Kidney (tissue), 14 donors: ENCODE measurements around the gene FAM136A. TPM values are rescaled to one million over a fixed set of nuclear protein-coding genes. Genes with fewer than 3 reads are reported as not detected.
A peak's percentile ranks its signal among the peaks of the same experiment; 100 is the strongest.

Experiments
- DNase-seq, 5 donors: peaks; one replicate each; pipeline ENCODE4 v3.0.0-alpha.2; 2013 to 2020
- FAIRE-seq: peaks from 2 replicates; lab custom pipeline; 2012; peaks lifted over from hg19 to GRCh38; lab: Jason Lieb, UNC
- H3K27ac ChIP-seq, 2 donors: one replicate each; pipeline ENCODE4 v1.7.0; 2013; ENCODE audit warnings: low read depth in 2 of 2, low read length in 2 of 2, inconsistent platforms in 1 of 2
- H3K27me3 ChIP-seq: one replicate; pipeline ENCODE4 v1.7.1; 2013; ENCODE audit warnings: low read length, inconsistent platforms; ENCODE audit not compliant: control insufficient read depth, insufficient read depth
- H3K36me3 ChIP-seq, 3 donors: one replicate each; pipeline versions ENCODE4 v1.7.0 to v1.7.1; 2013; ENCODE audit warnings: low read length in 3 of 3, control low read depth in 1 of 3, inconsistent platforms in 1 of 3; ENCODE audit not compliant: insufficient read depth in 3 of 3, control insufficient read depth in 2 of 3
- H3K4me1 ChIP-seq, 3 donors: one replicate each; pipeline versions ENCODE4 v1.7.0 to v1.7.1; 2013; ENCODE audit warnings: low read length in 3 of 3, inconsistent platforms in 1 of 3, low read depth in 1 of 3; ENCODE audit not compliant: control insufficient read depth in 2 of 3, insufficient read depth in 2 of 3
- H3K4me3 ChIP-seq, 3 donors: one replicate each; pipeline versions ENCODE4 v1.7.0 to v1.8.1; 2013; ENCODE audit warnings: low read length in 3 of 3, control low read depth in 1 of 3, inconsistent platforms in 1 of 3
- H3K9ac ChIP-seq, 3 donors: one replicate each; pipeline versions ENCODE4 v1.7.0 to v1.7.1; 2013; ENCODE audit warnings: low read length in 3 of 3, control low read depth in 1 of 3, inconsistent platforms in 1 of 3
- H3K9me3 ChIP-seq, 3 donors: one replicate each; pipeline versions ENCODE4 v1.7.0 to v1.7.1; 2013; ENCODE audit warnings: low read length in 3 of 3, control low read depth in 1 of 3, inconsistent platforms in 1 of 3; ENCODE audit not compliant: control insufficient read depth in 2 of 3, insufficient read depth in 1 of 3
- CTCF ChIP-seq: IDR thresholded peaks from 3 replicates; pipeline ENCODE4 v1.5.1; 2012; ENCODE audit warnings: mild to moderate bottlenecking, moderate library complexity, borderline replicate concordance; ENCODE audit not compliant: insufficient read depth; ENCODE audit errors: extremely low read depth
- intact Hi-C: fragments of 100-400 bp; cut with DNase I; formaldehyde crosslinking; loops from one replicate; pipeline ENCODE4 v1.11.1; 2022
- polyA plus RNA-seq: library from polyadenylated mRNA; stranded (reverse); fragments of 350-450 nt; fragmentation: Illumina TruSeq; extraction: RNeasy Lipid Tissue Mini Kit (QIAGEN cat#74804); gene quantifications from one replicate; pipeline ENCODE4 v1.2.3, GENCODE V29; 2014; ENCODE audit warnings: low read depth, low replicate concordance; ENCODE audit not compliant: insufficient read depth
- total RNA-seq: library from RNA; stranded (reverse); fragmentation: NEBNext Ultra II Directional; extraction: Animal tissue kit (Norgen Biotek cat#: 25700); gene quantifications from one replicate; pipeline ENCODE4 v1.2.1, GENCODE V29; 2021
- donor health status: control.
- donor health status: control.
- donor health status: control.
- donor health status: control.
- donor health status: control.
- donor health status: DM: yes; HTN: yes; CAD: no.
- donor health status: Normal renal cell carcinoma (clear cell type).

Gene FAM136A
- total and polyA plus RNA-seq, 2 donors from 2014 or later: 27.0 to 41.9 TPM

GRCh38 chr2:70328921-70329561 lies 27.2 kb upstream of the FAM136A start:
- no peak for TF ChIP-seq CTCF
- no peak overlapping the region for H3K4me3 ChIP-seq
- no peaks in the 10 kb centered on the region for H3K36me3 ChIP-seq
- intact Hi-C loops: no loop called here
- no peaks in the 10 kb centered on the region for H3K9me3 ChIP-seq
- H3K27me3 ChIP-seq: no peaks in the 10 kb centered on the region
- H3K4me1 ChIP-seq: no peaks in the 10 kb centered on the region
- FAIRE-seq: no peak
- DNase-seq: peak in 4 of 5 donors; percentile 8 to 91 (median 16)
- H3K27ac ChIP-seq: no peak overlapping the region
- H3K9ac ChIP-seq: no peak overlapping the region

- no peak overlapping the region for H3K9ac ChIP-seq
- FAIRE-seq: no peak
- H3K4me3 ChIP-seq: no peak overlapping the region
- no peak overlapping the region for H3K27ac ChIP-seq
- no peaks in the 10 kb centered on the region for H3K9me3 ChIP-seq
- no peak for DNase-seq
- no peaks in the 10 kb centered on the region for H3K4me1 ChIP-seq
- H3K27me3 ChIP-seq: no peaks in the 10 kb centered on the region
- H3K36me3 ChIP-seq: no peaks in the 10 kb centered on the region
- intact Hi-C loops: no loop called here
- no peak for TF ChIP-seq CTCF
Measured at GRCh38 chr2:70325875-70326274, 24.0 kb upstream of the FAM136A start.

- H3K27me3 ChIP-seq: no peaks in the 10 kb centered on the region
- no peaks in the 10 kb centered on the region for H3K4me1 ChIP-seq
- H3K9me3 ChIP-seq: no peaks in the 10 kb centered on the region
- no peak overlapping the region for H3K27ac ChIP-seq
- no peak for FAIRE-seq
- no peak for TF ChIP-seq CTCF
- no peak for DNase-seq
- no peak overlapping the region for H3K9ac ChIP-seq
- H3K36me3 ChIP-seq: no peaks in the 10 kb centered on the region
- H3K4me3 ChIP-seq: no peak overlapping the region
- intact Hi-C loops: no loop called here
Measured at GRCh38 chr2:70322518-70322917, 20.7 kb upstream of the FAM136A start.

- H3K36me3 ChIP-seq: no peaks in the 10 kb centered on the region
- H3K9ac ChIP-seq: no peak overlapping the region
- no peaks in the 10 kb centered on the region for H3K9me3 ChIP-seq
- no peak overlapping the region for H3K27ac ChIP-seq
- no peaks in the 10 kb centered on the region for H3K4me1 ChIP-seq
- H3K4me3 ChIP-seq: no peak overlapping the region
- H3K27me3 ChIP-seq: no peaks in the 10 kb centered on the region
- DNase-seq: no peak
- no peak for TF ChIP-seq CTCF
- FAIRE-seq: no peak
- intact Hi-C loops: no loop called here
Measured at GRCh38 chr2:70321370-70321769, 19.5 kb upstream of the FAM136A start.
